ENCODE results near the gene TAGLN3. TPM values are rescaled to one million over a fixed set of nuclear protein-coding genes. Genes with fewer than 3 reads are reported as not detected.

Gene TAGLN3
- total and polyA plus RNA-seq, 2 donors (not counting 1 experiment from before 2014, with no cell fraction given): 0.10 to 0.33 TPM

DNA sequence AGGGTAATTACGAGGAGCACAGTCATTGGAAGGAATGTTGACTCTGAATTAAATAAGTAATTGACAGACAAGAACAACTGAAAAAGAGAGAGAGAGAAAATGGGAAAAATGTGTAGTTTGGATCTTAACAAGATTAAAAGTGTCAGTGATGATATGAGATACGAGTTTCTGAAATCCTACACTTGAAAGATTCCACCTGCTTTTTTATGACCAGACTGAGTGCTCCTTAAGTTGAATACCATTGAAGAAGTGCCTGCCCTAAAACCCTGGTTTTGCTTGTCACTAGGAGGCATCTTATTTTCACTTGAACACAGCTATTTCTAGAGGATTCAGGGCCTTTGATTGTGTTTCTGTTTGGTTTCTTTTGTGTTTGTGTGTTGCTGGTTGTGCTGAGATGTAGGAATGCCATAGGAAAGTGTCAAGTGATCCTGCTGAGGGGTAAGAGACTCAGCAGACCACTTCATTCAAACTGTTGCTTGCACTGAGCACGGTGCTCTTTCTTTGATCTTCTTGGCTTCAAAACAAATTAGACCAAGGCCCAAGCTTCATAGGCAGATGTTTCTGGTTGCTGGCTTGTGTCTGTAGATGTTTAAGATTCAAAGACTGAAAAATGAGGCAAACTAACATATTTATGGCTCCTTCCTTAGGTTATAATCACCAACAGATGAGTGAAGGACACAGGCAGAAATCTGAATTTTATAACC lies 37.1 kb upstream of the TAGLN3 start:
- no peak for TF ChIP-seq EZH2 (IDR thresholded peaks at IDR 0.05; ENCODE audit: low read length, missing control alignments)
- TF ChIP-seq, protein P1, sequence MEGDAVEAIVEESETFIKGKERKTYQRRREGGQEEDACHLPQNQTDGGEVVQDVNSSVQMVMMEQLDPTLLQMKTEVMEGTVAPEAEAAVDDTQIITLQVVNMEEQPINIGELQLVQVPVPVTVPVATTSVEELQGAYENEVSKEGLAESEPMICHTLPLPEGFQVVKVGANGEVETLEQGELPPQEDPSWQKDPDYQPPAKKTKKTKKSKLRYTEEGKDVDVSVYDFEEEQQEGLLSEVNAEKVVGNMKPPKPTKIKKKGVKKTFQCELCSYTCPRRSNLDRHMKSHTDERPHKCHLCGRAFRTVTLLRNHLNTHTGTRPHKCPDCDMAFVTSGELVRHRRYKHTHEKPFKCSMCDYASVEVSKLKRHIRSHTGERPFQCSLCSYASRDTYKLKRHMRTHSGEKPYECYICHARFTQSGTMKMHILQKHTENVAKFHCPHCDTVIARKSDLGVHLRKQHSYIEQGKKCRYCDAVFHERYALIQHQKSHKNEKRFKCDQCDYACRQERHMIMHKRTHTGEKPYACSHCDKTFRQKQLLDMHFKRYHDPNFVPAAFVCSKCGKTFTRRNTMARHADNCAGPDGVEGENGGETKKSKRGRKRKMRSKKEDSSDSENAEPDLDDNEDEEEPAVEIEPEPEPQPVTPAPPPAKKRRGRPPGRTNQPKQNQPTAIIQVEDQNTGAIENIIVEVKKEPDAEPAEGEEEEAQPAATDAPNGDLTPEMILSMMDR (conservative IDR thresholded peaks at IDR 0.05 in 1 of 2, IDR thresholded peaks at IDR 0.05 in 1 of 2; ENCODE audit: low read depth in 1 of 2, low read length in 2 of 2): no peak
- H3K9me3 ChIP-seq (ENCODE audit: control insufficient read depth, insufficient read depth, low read depth, low read length): no peaks in the 10 kb centered on the region
- no peak overlapping the region for H3K4me2 ChIP-seq (ENCODE audit: extremely low read depth, insufficient read depth, low read length)
- no peaks in the 10 kb centered on the region for H3K79me2 ChIP-seq (ENCODE audit: control insufficient read depth, insufficient read depth, low read length)
- no peaks in the 10 kb centered on the region for H3K27me3 ChIP-seq (ENCODE audit: control insufficient read depth, insufficient read depth, low read length)
- H3K36me3 ChIP-seq (ENCODE audit: control insufficient read depth, insufficient read depth, low read length): no peaks in the 10 kb centered on the region
- no peak overlapping the region for H3K4me3 ChIP-seq (replicated peaks in 1 of 4; ENCODE audit: control extremely low read depth in 1 of 4, insufficient read depth in 1 of 4, low read depth in 3 of 4, low read length in 4 of 4)
- no peak overlapping the region for H2AFZ ChIP-seq (ENCODE audit: low read length)
- no peaks in the 10 kb centered on the region for H4K20me1 ChIP-seq (ENCODE audit: control insufficient read depth, extremely low read depth, insufficient read depth, low read length)
- peaks cover 3% of the 10 kb centered on the region for H3K4me1 ChIP-seq (ENCODE audit: control insufficient read depth, extremely low read depth, insufficient read depth, low read length)
- no peak overlapping the region for H3K9ac ChIP-seq (ENCODE audit: insufficient read depth, low read length)
- H3K27ac ChIP-seq (ENCODE audit: insufficient read depth, low read length): no peak overlapping the region
- no peak for DNase-seq (ENCODE audit: low read depth in 2 of 2)

DNA sequence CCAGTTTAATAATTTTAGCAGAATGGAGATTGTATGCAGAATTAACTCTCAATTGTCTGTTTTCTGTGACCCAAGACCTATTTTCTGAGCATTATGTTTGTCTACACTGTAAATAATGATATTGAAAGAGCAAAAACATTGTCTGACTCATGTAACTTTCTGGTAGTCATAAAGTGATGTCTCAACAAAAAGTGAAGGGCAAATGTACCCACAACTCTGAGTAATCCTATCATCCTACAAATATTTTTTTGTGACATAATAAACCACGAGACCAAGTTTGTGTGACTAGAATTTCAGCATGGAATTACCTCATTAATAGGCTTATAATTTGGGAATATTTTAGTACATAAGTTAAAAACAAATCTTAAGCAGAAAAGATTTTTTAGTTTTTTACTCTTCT lies 35.3 kb upstream of the TAGLN3 start:
- peak overlapping the region; percentile 39 for H3K27ac ChIP-seq (ENCODE audit: insufficient read depth, low read length)
- H3K36me3 ChIP-seq (ENCODE audit: control insufficient read depth, insufficient read depth, low read length): no peaks in the 10 kb centered on the region
- no peaks in the 10 kb centered on the region for H3K27me3 ChIP-seq (ENCODE audit: control insufficient read depth, insufficient read depth, low read length)
- H3K79me2 ChIP-seq (ENCODE audit: control insufficient read depth, insufficient read depth, low read length): no peaks in the 10 kb centered on the region
- H2AFZ ChIP-seq (ENCODE audit: low read length): no peak overlapping the region
- no peaks in the 10 kb centered on the region for H4K20me1 ChIP-seq (ENCODE audit: control insufficient read depth, extremely low read depth, insufficient read depth, low read length)
- no peak overlapping the region for H3K9ac ChIP-seq (ENCODE audit: insufficient read depth, low read length)
- peaks cover 7% of the 10 kb centered on the region for H3K4me1 ChIP-seq (ENCODE audit: control insufficient read depth, extremely low read depth, insufficient read depth, low read length)
- DNase-seq (ENCODE audit: low read depth in 2 of 2): peak; percentile 76 to 90
- H3K4me2 ChIP-seq (ENCODE audit: extremely low read depth, insufficient read depth, low read length): peak overlapping the region; percentile 23
- TF ChIP-seq, protein P1 (conservative IDR thresholded peaks at IDR 0.05 in 1 of 2, IDR thresholded peaks at IDR 0.05 in 1 of 2; ENCODE audit: low read depth in 1 of 2, low read length in 2 of 2): no peak
- no peak for TF ChIP-seq EZH2 (IDR thresholded peaks at IDR 0.05; ENCODE audit: low read length, missing control alignments)
- H3K9me3 ChIP-seq (ENCODE audit: control insufficient read depth, insufficient read depth, low read depth, low read length): no peaks in the 10 kb centered on the region
- H3K4me3 ChIP-seq (replicated peaks in 1 of 4; ENCODE audit: control extremely low read depth in 1 of 4, insufficient read depth in 1 of 4, low read depth in 3 of 4, low read length in 4 of 4): no peak overlapping the region

DNA sequence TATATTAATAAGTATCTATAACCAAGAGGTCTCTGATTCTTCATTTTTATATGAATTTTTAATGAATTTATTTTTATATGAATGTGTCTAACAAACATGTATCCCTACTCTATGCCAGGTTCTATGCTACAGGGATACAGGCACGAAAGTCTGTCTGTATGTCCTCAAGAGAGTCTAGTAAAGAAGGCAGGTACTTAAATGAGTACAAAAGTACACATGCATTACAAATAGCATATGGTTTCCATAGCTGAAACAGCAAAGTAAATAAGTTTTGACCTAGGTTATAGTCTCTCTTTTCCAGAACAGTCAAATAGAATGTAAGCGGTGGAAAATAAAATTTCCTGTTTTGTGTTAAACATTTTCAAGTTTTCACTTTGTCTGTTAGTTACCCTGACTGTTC lies 33.2 kb upstream of the TAGLN3 start:
- H3K4me3 ChIP-seq (replicated peaks in 1 of 4; ENCODE audit: control extremely low read depth in 1 of 4, insufficient read depth in 1 of 4, low read depth in 3 of 4, low read length in 4 of 4): no peak overlapping the region
- no peak for DNase-seq (ENCODE audit: low read depth in 2 of 2)
- peaks cover 3% of the 10 kb centered on the region for H3K36me3 ChIP-seq (ENCODE audit: control insufficient read depth, insufficient read depth, low read length)
- no peak overlapping the region for H3K9ac ChIP-seq (ENCODE audit: insufficient read depth, low read length)
- H4K20me1 ChIP-seq (ENCODE audit: control insufficient read depth, extremely low read depth, insufficient read depth, low read length): no peaks in the 10 kb centered on the region
- H3K4me2 ChIP-seq (ENCODE audit: extremely low read depth, insufficient read depth, low read length): no peak overlapping the region
- no peak overlapping the region for H2AFZ ChIP-seq (ENCODE audit: low read length)
- TF ChIP-seq EZH2 (IDR thresholded peaks at IDR 0.05; ENCODE audit: low read length, missing control alignments): no peak
- TF ChIP-seq, protein P1 (conservative IDR thresholded peaks at IDR 0.05 in 1 of 2, IDR thresholded peaks at IDR 0.05 in 1 of 2; ENCODE audit: low read depth in 1 of 2, low read length in 2 of 2): no peak
- no peaks in the 10 kb centered on the region for H3K79me2 ChIP-seq (ENCODE audit: control insufficient read depth, insufficient read depth, low read length)
- H3K4me1 ChIP-seq (ENCODE audit: control insufficient read depth, extremely low read depth, insufficient read depth, low read length): peaks cover 7% of the 10 kb centered on the region
- H3K27me3 ChIP-seq (ENCODE audit: control insufficient read depth, insufficient read depth, low read length): no peaks in the 10 kb centered on the region
- H3K9me3 ChIP-seq (ENCODE audit: control insufficient read depth, insufficient read depth, low read depth, low read length): no peaks in the 10 kb centered on the region
- H3K27ac ChIP-seq (ENCODE audit: insufficient read depth, low read length): no peak overlapping the region
